Thyroid gland (tissue), 4 donors: ENCODE measurements around the gene ZNF784.

Experiments
- CTCF ChIP-seq, 6 experiments: fragments of 200-600 bp in 3 of 6; fragments of 450-650 bp in 3 of 6; sonication (generic) in 3 of 6; IDR thresholded peaks; one replicate each; pipeline ENCODE4 v1.5.1; 2016 to 2019; ENCODE audit warnings: antibody characterized with exemption in 6 of 6, mild to moderate bottlenecking in 2 of 6, inconsistent platforms in 1 of 6, moderate library complexity in 1 of 6
- POLR2A ChIP-seq, 2 donors: fragments of 450-650 bp; IDR thresholded peaks; one replicate each; pipeline ENCODE4 v1.6.1; 2017; ENCODE audit warnings: antibody characterized with exemption in 2 of 2, mild to moderate bottlenecking in 2 of 2, moderate library complexity in 1 of 2

- TF ChIP-seq POLR2A (IDR thresholded peaks at IDR 0.05) (no peak), CTCF (IDR thresholded peaks at IDR 0.05) (no peak)
Observed at GRCh38 chr19:55621205-55621672, 3.1 kb downstream of the ZNF784 start.
